Pulmonary artery endothelial cell (primary cell): ENCODE results near the gene TKT. TPM values are rescaled to one million over a fixed set of nuclear protein-coding genes. Genes with fewer than 3 reads are reported as not detected.

ENCODE experiments used
- DNase-seq: peaks from one replicate; pipeline ENCODE4 v3.0.0-alpha.2; 2011; ENCODE audit warnings: low read depth, low spot score
- total RNA-seq: library from RNA; depleted of rRNA; stranded (reverse); fragments of >200 nt; gene quantifications from 2 replicates; pipeline ENCODE4 v1.2.3, GENCODE V29; 2014

TKT gene
- total RNA-seq, 1 donor from 2014 or later: 702 TPM

GRCh38 chr3:53225651-53226050, 30.2 kb downstream of the TKT start:
- DNase-seq: no peak

- no peak for DNase-seq
Observed at GRCh38 chr3:53225181-53225580, 30.6 kb downstream of the TKT start.

DNA sequence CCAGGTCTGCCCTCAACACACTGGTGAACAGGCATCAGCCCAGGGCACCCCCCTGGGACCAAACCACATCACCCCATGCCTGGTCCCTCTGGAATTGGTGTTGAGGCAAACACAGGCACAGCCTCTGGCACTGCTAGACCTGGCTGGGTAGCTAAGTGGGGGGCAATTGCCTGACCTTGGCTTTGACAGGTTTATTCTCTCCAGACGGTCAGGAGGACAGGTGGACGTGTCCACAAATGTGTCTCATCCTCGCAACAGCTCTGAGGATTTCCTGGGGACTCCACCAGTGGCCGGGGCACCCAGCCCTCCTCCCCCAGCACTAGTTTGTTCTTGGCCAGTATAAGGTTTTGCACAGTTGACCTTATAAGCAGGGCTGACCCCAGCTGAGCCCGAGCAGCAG, 31.3 kb downstream of the TKT start:
- DNase-seq: no peak

GRCh38 chr3:53224026-53224425, 31.8 kb downstream of the TKT start:
- DNase-seq: no peak

DNA sequence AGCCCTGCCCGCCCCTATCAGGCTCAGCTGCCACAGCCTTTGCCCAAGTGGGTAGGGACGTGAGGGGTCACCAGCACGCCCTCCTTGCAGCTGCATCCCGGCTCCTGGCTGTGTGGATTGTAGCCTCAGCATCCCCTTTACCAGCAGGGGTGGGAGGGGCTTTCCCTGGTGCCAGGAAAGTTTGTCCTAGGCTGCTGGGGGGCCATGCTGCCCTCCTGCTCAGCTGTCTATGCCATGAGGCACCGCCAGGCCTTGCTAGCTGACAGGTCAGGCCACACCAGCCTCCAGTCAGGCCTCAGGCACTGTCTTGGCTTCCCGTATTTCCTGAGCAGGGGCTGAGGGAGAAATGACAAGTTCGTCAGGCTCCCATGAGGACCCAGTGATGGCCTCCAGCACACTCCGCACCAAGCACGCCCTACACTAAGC, 32.3 kb downstream of the TKT start:
- DNase-seq: no peak

DNA sequence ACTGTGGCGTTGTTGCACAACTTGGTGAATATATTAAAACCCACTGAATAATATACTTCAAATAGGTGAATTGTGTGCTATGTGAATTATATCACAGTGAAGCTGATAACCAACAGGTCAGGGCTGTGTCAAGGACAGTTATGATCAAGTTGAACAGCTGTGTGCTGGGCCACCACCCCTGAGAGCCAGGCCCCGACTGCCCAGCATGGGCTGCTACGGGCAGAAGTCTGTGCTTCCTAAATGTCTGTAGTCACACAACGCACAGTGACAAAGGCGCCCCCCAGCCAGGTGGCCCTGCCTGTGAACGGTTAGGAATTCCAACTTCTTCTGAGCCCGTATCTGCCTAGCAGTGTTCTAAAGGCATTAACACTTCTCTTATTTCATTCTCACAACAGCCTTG, 32.8 kb downstream of the TKT start:
- no peak for DNase-seq

DNA sequence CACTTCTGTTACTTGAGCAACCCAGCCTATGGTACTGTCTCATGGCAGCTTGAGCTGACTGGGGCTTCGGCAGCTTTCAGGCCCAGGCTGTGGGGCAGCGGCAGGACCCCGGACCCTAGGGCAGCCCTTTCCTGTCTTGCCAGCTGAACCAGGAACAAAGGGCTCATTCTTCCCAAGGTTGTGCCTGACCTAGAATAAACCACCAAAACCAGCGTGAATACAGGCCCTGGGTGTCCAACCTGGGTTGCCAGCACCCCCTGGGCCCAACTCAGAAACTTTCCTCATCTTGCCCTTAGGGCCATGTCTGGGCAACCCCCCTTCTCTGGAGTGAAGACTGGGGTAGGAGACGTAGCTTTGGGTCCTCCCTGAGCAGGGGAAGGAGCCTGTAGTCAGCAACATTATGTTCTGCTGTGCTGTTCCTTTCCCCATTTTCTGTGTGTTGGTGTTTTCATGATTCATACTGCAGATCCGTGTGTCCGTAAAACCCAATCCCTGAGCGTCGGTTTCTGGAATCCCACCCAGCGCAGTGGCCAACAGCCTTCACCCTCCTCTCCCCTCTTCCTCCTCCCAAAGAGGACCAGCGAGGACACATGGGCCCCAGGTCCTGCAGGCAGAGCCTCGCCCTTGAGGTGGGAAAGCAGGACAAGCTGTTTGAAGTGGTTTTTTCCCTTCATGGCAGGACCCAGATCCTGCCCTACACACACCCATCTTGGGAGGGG, 33.5 kb downstream of the TKT start:
- no peak for DNase-seq

- no peak for DNase-seq
Observed at GRCh38 chr3:53221827-53222182, 34.0 kb downstream of the TKT start.

- no peak for DNase-seq
Observed at GRCh38 chr3:53221345-53221744, 34.5 kb downstream of the TKT start.

DNA sequence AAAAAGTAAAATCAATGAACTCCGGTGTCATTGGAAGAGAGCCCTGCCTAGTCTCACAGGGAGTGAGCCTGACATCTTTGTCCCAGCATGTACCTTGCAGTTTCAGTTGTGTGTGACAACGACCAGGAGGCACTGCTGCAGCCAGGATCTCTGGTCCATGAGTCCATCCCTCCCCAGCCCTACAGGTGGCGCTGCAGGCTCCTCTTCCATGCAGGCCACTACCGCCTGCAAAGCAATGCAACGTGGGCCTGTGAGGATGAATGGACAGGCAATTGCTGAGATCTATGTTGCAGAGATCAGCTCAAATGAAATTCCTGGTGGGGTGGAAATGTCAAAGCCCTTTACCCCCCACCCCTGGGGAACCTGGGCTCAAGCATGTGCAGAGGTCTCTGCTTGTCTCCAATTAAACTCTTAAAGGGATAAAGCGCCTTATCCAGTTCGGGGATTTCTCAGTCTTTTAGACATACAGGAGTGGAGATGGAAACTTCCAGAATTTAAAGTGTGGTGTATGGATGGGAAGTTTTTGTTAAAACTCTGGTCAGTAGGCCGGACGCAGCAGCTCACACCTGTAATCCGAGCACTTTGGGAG, 35.8 kb downstream of the TKT start:
- DNase-seq: peak; percentile 22

DNA sequence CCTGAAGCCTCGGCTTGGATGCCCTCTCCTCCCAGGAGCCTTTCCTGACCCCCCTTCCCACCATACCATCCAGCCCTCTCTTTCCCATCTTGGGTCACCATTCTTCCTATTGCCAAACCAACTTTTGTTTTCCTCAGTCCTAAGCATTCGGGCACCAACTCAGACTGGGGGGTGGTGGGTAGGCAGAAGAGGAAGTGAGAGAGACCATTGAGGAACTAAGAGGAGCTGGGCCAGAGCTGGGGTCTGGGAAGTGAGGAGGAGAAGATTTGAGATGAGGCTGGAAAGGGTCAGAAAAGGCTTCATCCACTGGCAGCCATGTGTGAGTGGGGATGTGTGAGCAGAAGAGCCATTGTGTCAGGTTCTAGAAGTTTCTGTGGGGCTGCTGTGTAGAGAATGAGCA, 37.7 kb downstream of the TKT start:
- DNase-seq: no peak

DNA sequence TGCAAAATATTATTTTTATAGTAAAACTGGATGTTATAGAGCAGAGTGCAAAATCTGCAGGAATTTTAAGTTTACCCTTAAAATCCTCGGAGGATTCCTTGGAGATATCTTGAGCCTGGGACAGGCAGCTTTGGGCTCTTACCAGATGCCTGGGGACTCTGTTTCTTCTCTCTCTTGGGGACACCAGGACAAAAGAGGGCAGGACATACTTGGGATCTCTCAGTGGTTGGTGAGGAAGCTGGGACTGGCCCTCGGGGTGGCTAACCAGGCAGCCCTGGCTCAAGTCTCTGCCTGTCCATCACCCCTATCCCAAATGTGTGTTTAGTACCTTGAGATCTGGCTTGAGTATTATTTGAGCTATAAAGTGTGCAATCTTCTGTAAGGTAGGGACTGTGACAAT, 38.6 kb downstream of the TKT start:
- no peak for DNase-seq

- no peak for DNase-seq
Observed at GRCh38 chr3:53216723-53217122, 39.1 kb downstream of the TKT start.

DNA sequence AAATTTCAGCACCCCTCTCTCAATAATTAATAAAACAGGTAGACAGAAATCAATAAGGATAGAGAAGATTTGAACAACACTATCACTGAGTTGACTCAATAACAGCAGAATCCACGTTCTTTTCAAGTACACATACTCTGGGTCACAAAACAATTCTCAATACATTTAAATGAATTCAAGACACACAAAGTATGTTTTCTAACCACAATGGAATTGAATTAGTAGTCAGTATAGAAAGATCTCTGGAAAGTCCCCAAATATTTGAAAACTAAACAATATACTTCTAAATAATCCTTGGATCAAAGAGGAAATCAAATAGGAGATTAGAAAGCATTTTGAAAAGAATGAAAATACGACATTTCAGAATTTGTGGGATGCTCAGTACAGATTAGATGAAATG, 40.0 kb downstream of the TKT start:
- DNase-seq: no peak

DNA sequence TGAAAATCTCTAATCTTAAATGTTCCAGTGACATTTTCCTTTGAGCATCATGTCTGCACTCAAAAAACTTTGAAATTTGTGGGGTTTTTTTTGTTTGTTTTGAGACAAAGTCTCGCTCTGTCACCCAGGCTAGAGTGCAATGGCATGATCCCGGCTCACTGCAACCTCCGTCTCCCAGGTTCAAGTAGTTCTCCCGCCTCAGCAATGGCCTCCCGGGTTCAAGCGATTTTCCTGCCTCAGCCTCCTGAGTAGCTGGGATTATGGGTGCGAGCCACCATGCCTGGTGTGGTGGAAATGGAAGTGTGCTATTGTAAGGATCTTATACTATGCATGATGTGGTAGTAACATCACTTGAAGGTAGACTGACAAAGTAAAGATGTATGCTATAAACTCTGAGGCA, 42.5 kb downstream of the TKT start:
- DNase-seq: no peak

DNA sequence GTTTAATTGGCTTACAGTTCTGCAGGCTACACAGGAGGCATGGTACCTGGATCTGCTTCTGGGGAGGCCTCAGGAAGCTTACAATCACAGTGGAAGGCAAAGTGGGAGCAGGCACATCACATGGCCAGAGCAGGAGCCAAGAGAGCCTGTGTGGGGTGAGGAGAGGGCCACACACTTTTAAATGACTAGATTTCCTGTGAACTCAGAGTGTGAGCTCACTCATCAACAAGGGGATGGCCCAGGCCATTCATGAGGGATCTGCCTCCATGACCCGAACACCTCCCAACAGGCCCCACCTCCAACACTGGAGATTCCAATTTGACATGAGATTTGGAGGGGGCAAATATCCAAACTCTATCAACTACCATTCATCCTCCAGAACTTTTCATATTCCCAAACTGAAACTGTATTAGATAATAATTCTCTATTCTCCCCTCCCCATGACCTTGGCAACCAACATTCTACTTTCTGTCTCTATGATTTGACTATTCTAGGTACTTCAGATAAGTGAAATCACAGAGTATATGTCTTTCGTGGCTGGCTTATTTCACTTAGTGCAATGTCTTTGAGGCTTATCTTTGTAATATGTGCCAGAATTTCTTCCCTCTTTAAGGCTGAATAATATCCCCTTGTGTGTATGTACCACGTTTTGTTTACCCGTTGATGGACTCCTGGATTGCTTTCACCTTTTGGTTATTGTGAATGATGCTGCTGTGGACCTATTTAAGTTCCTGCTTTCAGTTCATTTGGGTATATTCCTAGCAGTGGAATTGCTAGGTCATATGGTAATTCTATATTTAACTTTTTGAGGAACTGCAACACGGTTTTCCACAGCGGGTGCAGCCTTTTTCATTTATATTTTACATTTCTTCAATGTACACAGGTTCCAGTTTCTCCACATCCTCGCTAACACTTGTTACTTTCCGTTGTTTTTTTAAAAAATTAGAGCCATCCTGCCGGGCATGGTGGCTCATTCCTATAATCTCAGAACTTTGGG, 43.8 kb downstream of the TKT start:
- no peak for DNase-seq

- no peak for DNase-seq
Observed at GRCh38 chr3:53202331-53203015, 53.3 kb downstream of the TKT start.

DNA sequence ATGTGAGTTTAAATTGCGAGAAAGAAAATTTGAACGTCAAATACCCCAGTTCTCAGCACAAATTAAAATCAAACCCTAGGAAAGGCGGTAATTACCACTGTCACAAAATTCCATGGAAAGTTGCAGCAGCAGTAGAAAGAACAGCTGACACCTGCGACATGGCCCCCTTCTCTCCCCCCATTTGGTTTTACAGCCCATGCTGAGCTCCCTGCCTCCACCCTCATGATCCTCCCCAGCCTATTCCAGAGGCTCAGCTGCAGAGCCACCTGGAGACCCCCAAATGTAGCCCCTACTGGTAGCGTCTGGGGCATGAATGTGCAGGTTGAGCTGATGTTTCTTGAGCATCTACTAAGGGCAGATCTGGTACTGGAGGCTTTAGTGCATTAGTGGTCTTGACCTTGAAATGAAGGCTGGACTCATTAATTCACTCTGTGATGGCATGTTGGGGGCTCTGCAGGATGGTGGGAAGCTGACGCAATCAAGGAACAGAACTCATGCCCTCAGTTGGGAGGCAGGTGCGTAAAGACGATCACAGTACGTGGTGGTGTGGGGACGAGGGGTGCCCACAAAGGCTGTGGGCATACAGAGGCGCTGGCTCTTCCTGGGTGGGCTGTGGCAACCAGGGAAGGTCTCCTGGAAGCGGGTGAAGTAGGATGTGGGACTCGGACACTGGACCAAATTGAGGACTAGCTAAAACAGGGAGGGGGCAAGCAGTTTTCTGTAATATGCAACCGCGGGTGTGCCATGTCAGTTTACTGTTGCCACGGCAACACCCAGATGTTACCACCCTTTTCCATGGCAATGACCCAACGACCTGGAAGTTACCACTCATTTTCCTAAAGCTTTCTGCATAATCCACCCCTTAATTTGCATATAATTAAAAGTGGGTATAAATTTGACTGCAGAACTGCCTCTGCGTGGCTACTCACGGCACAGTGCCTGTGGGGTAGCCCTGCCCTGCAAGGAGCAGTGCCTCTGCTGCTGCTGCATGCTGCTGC, 55.0 kb downstream of the TKT start:
- no peak for DNase-seq

GRCh38 chr3:53199834-53200233, 56.0 kb downstream of the TKT start:
- DNase-seq: no peak

GRCh38 chr3:53198996-53199395, 56.8 kb downstream of the TKT start:
- DNase-seq: no peak
